CD4-positive, alpha-beta T cell treated with Interleukin-6 for 4 hours (primary cell): ENCODE results near the gene CLEC3A.
"Not testable (repeated sequence)": the region's sequence is repeated elsewhere in the genome, so short reads cannot be mapped to it uniquely, and the experiment has no call there.

Experiments used
- DNase-seq: peaks from one replicate; pipeline ENCODE4 v3.0.0-alpha.2; 2020; ENCODE audit warnings: mixed read lengths

CLEC3A gene

GRCh38 chr16:78034530-78034929 is 12.2 kb downstream of the CLEC3A start:
- no peak for DNase-seq

- DNase-seq, result no peak
Measured at GRCh38 chr16:78035012-78035411, 12.7 kb downstream of the CLEC3A start.

GRCh38 chr16:78040396-78040795 is 18.0 kb downstream of the CLEC3A start:
- DNase-seq, result no peak

GRCh38 chr16:78045865-78046581 is 23.7 kb downstream of the CLEC3A start:
- DNase-seq, result no peak

- DNase-seq, result no peak
Measured at GRCh38 chr16:78048319-78048718, 26.0 kb downstream of the CLEC3A start.

- DNase-seq, result no peak
Measured at GRCh38 chr16:78050734-78051400, 28.5 kb downstream of the CLEC3A start.

GRCh38 chr16:78057803-78058564 is 35.6 kb downstream of the CLEC3A start:
- DNase-seq, result no peak

- DNase-seq, result not testable (repeated sequence)
Measured at GRCh38 chr16:78059806-78060205, 37.5 kb downstream of the CLEC3A start.

- no peak for DNase-seq
Measured at GRCh38 chr16:78060295-78060694, 37.9 kb downstream of the CLEC3A start.

GRCh38 chr16:78060809-78061208 is 38.5 kb downstream of the CLEC3A start:
- no peak for DNase-seq

- no peak for DNase-seq
Measured at GRCh38 chr16:78065319-78065718, 43.0 kb downstream of the CLEC3A start.

- DNase-seq, result no peak
Measured at GRCh38 chr16:78069913-78070312, 47.6 kb downstream of the CLEC3A start.

GRCh38 chr16:78072275-78072674 is 49.9 kb downstream of the CLEC3A start:
- no peak for DNase-seq

- no peak for DNase-seq
Measured at GRCh38 chr16:78075800-78076199, 53.5 kb downstream of the CLEC3A start.

GRCh38 chr16:78081341-78081740 is 59.0 kb downstream of the CLEC3A start:
- DNase-seq, result no peak
